Lung microvascular endothelial cell (primary cell): ENCODE results near the gene KRTAP6-3. TPM values are rescaled to one million over a fixed set of nuclear protein-coding genes. Genes with fewer than 3 reads are reported as not detected.

Experiments
- DNase-seq, 2 donors: peaks; one replicate each; pipeline versions ENCODE4 v3.0.0 to v3.0.0-alpha.2; 2010; ENCODE audit warnings: low read depth in 2 of 2
- total RNA-seq: library from RNA; depleted of rRNA; stranded (reverse); fragments of >200 nt; gene quantifications from 2 replicates; pipeline ENCODE4 v1.2.1, GENCODE V29; 2014

KRTAP6-3 gene
- total RNA-seq = not detected in 2 replicates

- no peak for DNase-seq
These were observed at the start of gene KRTAP6-3 for GRCh38 chr21:30592140-30592539. Gene KRTAP6-3, plus strand, starts transcription at chr21:30592440. Its CDS starts 6 bp downstream, at chr21:30592446.

GRCh38 chr21:30552782-30553181, 39.5 kb upstream of the KRTAP6-3 start:
- no peak for DNase-seq

GRCh38 chr21:30555095-30555494, 37.1 kb upstream of the KRTAP6-3 start:
- no peak for DNase-seq

- DNase-seq = no peak
These were observed 30.9 kb upstream of the KRTAP6-3 start, which contains the start of gene KRTAP19-7 for GRCh38 chr21:30561264-30561895. Gene KRTAP19-7, minus strand, starts transcription at chr21:30561314. Its CDS starts 25 bp downstream, at chr21:30561289.

GRCh38 chr21:30561957-30562356, 30.3 kb upstream of the KRTAP6-3 start:
- DNase-seq = no peak

GRCh38 chr21:30563072-30563471, 29.2 kb upstream of the KRTAP6-3 start:
- no peak for DNase-seq

- DNase-seq = no peak
These were observed 28.6 kb upstream of the KRTAP6-3 start for GRCh38 chr21:30563630-30564029.

GRCh38 chr21:30567617-30568016, 24.6 kb upstream of the KRTAP6-3 start:
- no peak for DNase-seq

- DNase-seq = no peak
These were observed 14.5 kb upstream of the KRTAP6-3 start for GRCh38 chr21:30577766-30578165.

- DNase-seq = no peak
These were observed 12.9 kb upstream of the KRTAP6-3 start for GRCh38 chr21:30579346-30579745.

- DNase-seq = no peak
These were observed 12.1 kb upstream of the KRTAP6-3 start for GRCh38 chr21:30580132-30580531.

GRCh38 chr21:30582870-30583269, 9.4 kb upstream of the KRTAP6-3 start:
- no peak for DNase-seq

GRCh38 chr21:30590297-30590696, 1.9 kb upstream of the KRTAP6-3 start, which contains the start of gene KRTAP22-2:
Gene KRTAP22-2, minus strand, starts transcription at chr21:30590397.
- no peak for DNase-seq

- no peak for DNase-seq
These were observed 6.6 kb downstream of the KRTAP6-3 start, which contains the start of gene KRTAP6-2 for GRCh38 chr21:30598802-30599201. Gene KRTAP6-2, minus strand, starts transcription at chr21:30598902. Its CDS starts 28 bp downstream, at chr21:30598874.

- DNase-seq = no peak
These were observed 8.5 kb downstream of the KRTAP6-3 start, which contains the start of gene KRTAP22-1 for GRCh38 chr21:30600787-30601186. Gene KRTAP22-1, plus strand, starts transcription at chr21:30601087.

- DNase-seq = no peak
These were observed 13.7 kb downstream of the KRTAP6-3 start for GRCh38 chr21:30605968-30606367.

- no peak for DNase-seq
These were observed 19.9 kb downstream of the KRTAP6-3 start for GRCh38 chr21:30612132-30612531.

GRCh38 chr21:30613836-30614235, 21.6 kb downstream of the KRTAP6-3 start, which contains the start of gene KRTAP6-1:
Gene KRTAP6-1, minus strand, starts transcription at chr21:30613930. Its CDS starts 26 bp downstream, at chr21:30613904.
- no peak for DNase-seq

GRCh38 chr21:30615199-30615598, 23.0 kb downstream of the KRTAP6-3 start:
- DNase-seq = no peak

GRCh38 chr21:30616125-30616524, 23.9 kb downstream of the KRTAP6-3 start, which contains the start of gene KRTAP20-1:
Gene KRTAP20-1, plus strand, starts transcription at chr21:30616425. Its CDS starts 30 bp downstream, at chr21:30616455.
- DNase-seq = no peak

GRCh38 chr21:30620080-30620479, 27.8 kb downstream of the KRTAP6-3 start:
- DNase-seq = no peak

GRCh38 chr21:30620522-30620921, 28.3 kb downstream of the KRTAP6-3 start, which contains the start of gene KRTAP20-4:
Gene KRTAP20-4, plus strand, starts transcription at chr21:30620627.
- DNase-seq = no peak

- DNase-seq = no peak
These were observed 31.1 kb downstream of the KRTAP6-3 start for GRCh38 chr21:30623362-30623761.
